NB4 (cell line): ENCODE data around the gene STAT6.
"Not testable (repeated sequence)": the region's sequence is repeated elsewhere in the genome, so short reads cannot be mapped to it uniquely, and the experiment has no call there.

ENCODE experiments used
- DNase-seq: peaks from one replicate; pipeline ENCODE4 v3.0.0; 2010; ENCODE audit warnings: low read depth
- H3K4me3 ChIP-seq: one replicate; pipeline ENCODE4 v1.5.1; 2011; ENCODE audit warnings: mild to moderate bottlenecking, low read depth, low read length, moderate library complexity
- MYC ChIP-seq: IDR thresholded peaks from 2 replicates; pipeline ENCODE4 v1.6.1; 2011; ENCODE audit warnings: low read depth, low read length
- POLR2A ChIP-seq: IDR thresholded peaks from 2 replicates; pipeline ENCODE4 v1.6.1; 2011; ENCODE audit warnings: mild to moderate bottlenecking; ENCODE audit not compliant: insufficient read length; ENCODE audit errors: extremely low read depth
- TF ChIP-seq, protein P1 (sequence below): IDR thresholded peaks from one replicate; pipeline ENCODE4 v1.5.1; 2012; ENCODE audit warnings: low read depth, low read length
- TF ChIP-seq, protein P2 (sequence below): IDR thresholded peaks from 2 replicates; pipeline ENCODE4 v1.6.1; 2011; ENCODE audit warnings: low read depth, low read length

STAT6 gene

DNA sequence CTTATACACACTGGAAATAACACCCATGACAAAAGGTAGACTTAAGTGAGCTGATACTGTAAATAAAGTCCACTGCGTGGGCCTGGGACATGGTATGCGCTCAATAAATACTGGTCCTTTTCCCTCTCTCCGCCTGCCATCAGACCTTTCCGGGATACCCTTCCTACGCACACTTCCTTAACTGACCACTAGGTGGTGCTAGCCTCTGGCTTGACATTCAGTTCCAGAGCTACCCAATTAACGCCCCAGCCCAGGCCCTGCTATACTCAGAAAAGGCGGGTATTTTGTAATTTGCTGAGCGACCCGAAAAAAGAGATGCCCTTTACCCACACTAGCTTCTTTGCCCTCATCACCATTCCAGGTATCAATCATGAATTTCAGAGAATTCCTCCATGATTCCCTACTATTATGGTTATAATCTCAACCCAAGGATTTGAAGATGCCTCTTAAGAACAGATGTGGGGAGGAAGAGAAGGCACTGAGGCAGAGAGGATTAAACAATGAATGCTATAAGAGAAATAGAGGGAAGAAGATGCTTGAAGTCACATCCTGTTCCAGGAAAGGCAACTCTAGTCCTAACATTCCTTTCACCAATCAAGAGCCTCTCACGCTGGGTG, 13.2 kb upstream of the STAT6 start:
- no peak overlapping the region for H3K4me3 ChIP-seq
- TF ChIP-seq MYC: no peak
- TF ChIP-seq, protein P1, sequence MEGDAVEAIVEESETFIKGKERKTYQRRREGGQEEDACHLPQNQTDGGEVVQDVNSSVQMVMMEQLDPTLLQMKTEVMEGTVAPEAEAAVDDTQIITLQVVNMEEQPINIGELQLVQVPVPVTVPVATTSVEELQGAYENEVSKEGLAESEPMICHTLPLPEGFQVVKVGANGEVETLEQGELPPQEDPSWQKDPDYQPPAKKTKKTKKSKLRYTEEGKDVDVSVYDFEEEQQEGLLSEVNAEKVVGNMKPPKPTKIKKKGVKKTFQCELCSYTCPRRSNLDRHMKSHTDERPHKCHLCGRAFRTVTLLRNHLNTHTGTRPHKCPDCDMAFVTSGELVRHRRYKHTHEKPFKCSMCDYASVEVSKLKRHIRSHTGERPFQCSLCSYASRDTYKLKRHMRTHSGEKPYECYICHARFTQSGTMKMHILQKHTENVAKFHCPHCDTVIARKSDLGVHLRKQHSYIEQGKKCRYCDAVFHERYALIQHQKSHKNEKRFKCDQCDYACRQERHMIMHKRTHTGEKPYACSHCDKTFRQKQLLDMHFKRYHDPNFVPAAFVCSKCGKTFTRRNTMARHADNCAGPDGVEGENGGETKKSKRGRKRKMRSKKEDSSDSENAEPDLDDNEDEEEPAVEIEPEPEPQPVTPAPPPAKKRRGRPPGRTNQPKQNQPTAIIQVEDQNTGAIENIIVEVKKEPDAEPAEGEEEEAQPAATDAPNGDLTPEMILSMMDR: peak; percentile 95
- DNase-seq: peak; percentile 81

DNA sequence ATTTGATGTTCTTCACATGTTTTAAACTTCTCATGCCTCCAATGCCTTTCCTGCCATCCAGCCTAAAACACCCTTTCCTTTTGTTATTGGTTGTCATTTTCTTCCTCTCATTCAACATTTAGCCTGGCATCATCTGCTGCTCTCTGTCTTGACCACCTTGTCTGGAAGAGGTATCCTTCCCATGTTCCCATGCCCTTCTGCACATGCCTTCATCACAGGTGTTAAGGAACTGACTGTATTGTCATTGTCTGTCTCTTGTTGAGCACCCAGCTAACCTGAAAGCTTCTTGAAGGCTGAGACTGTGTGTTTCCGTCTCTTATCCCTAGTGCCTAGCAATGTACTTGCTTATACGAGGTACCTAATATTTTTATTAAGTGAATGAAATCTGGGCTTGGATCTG, 12.7 kb upstream of the STAT6 start:
- TF ChIP-seq, protein P1: no peak
- no peak for TF ChIP-seq POLR2A
- no peak for TF ChIP-seq MYC
- TF ChIP-seq, protein P2, sequence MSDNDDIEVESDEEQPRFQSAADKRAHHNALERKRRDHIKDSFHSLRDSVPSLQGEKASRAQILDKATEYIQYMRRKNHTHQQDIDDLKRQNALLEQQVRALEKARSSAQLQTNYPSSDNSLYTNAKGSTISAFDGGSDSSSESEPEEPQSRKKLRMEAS: no peak
- no peak for DNase-seq
- H3K4me3 ChIP-seq: no peak overlapping the region

DNA sequence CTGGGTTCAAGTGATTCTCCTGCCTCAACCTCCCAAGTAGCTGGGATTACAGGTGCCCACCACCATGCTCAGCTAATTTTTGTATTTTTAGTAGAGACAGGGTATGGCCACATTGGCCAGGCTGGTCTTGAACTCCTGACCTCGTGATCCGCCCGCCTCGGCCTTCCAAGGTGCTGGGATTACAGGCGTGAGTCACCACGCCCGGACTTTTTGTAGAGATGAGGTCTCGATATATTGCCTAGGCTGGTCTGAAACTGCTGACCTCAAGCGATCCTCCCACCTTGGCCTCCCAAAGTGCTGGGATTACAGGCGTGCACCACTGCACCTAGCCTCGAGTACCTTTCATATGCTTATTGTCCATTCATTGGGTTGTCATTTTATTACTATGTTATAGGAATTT, 9.6 kb upstream of the STAT6 start:
- not testable (repeated sequence) for DNase-seq, H3K4me3 ChIP-seq

DNA sequence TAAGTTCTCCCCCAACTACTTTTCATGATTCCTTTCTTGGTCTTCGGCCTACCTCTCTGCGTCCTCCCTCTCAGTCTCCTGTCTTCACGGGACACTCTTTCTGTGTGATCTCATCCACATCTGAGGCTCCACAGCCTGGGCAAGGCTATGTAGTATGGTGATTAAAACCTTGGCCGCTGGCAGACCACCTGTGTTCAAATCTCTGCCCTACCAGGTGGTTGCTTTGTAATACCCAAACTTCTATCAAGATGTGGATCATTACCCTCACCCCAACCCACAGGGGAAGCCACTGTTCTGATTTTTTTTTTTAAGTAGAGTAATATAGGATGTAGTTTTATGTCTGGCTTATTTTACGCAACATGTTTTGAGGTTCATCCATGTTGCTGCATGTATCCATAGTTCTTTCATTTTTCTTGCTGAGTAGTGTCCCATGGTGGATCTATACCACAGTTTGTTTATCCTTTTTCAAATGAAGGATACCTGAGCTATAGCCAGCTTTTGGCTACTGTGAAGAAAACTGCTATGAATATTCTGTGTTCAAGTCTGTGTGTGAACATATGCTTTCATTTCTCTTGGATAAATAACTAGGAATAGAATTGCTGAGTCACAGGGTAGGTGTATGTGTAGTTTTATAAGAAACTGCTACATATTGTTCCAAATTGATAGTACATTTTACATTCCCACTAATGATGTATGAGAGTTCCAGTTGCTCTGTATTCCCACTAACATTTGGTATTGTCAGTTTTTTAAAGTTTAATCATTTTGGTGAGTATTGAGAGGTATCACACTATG, 8.3 kb upstream of the STAT6 start:
- TF ChIP-seq, protein P1: no peak
- TF ChIP-seq MYC (no peak), POLR2A (no peak)
- TF ChIP-seq, protein P2: no peak
- H3K4me3 ChIP-seq: no peak overlapping the region
- no peak for DNase-seq

DNA sequence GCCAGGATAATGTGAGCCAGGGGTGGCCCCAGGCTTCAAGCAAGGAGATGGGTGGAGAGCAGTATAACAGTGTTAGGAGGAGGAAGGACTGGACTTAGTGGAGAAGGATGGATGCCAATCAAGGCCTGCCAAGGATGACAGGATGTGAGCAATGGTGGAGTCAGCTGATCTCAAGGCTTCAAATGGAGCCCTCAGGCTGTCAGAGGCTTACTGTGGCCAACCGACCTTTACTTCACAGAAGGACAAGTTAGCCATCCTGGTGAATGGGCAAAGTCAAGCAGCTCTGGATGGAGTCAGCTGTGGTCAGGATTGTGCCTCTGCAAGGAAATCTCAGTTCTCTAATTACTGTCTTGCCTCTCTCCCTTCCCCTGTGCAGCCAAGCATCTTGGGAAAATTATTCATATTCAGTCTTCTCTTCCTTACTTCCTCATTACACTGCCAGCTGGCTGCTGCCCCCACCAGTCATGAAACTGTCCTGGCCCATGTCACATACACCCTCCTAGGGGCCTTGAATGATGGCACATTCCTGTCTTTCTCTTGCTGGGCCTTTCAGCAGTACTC, 7.6 kb upstream of the STAT6 start:
- H3K4me3 ChIP-seq: no peak overlapping the region
- DNase-seq: peak; percentile 59
- TF ChIP-seq, protein P1: no peak
- TF ChIP-seq MYC (no peak), POLR2A (no peak)
- TF ChIP-seq, protein P2: no peak

DNA sequence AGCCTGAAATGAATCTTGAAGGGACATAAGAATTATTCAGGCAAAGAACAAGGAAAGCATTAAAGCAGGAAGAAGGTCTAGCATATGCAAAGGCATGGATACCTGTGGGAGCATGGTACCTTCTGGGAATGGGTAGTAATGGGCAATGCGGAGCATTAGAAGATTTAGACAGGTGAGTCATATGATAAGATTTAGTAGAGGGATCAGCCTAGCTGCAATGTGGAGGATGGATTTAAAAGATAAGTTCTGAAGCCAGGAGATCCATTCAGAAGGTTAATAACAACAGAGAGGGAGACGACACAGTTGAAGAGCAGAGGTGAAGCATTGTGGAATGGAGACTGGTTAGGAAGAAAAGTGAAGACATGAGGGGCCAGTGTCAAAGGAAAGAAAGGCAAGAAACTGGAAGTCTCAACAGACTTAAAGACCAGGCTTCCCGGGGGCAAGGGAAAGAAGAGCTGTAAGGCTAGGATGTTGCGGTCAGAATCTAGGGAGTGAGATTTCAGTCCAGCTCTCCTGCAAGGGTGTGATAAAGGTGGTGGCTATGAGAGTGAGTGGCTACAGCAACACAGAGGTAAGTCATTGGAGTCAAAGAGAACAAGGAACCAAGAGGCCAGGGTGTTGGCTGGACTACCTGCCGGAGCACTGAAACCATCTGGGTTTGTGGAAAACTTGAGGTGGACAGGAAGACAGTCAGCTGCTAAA, 5.6 kb upstream of the STAT6 start:
- TF ChIP-seq, protein P2: no peak
- TF ChIP-seq MYC: no peak
- TF ChIP-seq, protein P1: no peak
- TF ChIP-seq POLR2A: no peak
- no peak overlapping the region for H3K4me3 ChIP-seq
- no peak for DNase-seq
